GM12878 (cell line): Measurements from ENCODE around the gene XRCC4. TPM values are rescaled to one million over a fixed set of nuclear protein-coding genes. Genes with fewer than 3 reads are reported as not detected.

ENCODE experiments used
- ATAC-seq: fragments of 200-7000 bp; cut with Tn5 transposase; 3 replicates; pipeline ENCODE4 v1.9.1; 2020; ENCODE audit warnings: mild to moderate bottlenecking, moderate library complexity
- BruUV-seq: library from RNA; stranded (reverse); fragments of 400-500 nt; replicated peaks from 2 replicates; lab custom pipeline; 2021; lab: Mats Ljungman, UMichigan
- CTCF ChIA-PET: fragments of 300-600 bp; sonication (Branson Sonifier 250); formaldehyde crosslinking; extraction: SDS; loops from one replicate; lab custom pipeline; 2021; ENCODE audit warnings: inconsistent platforms; lab: Yijun Ruan, JAX
- POLR2A ChIA-PET: fragments of 350-600 bp; formaldehyde crosslinking; extraction: SDS; loops from one replicate; lab custom pipeline; 2021; ENCODE audit warnings: inconsistent platforms; lab: Charles Lee
- RAD21 ChIA-PET: fragments of 300-600 bp; sonication (Branson Sonifier 250); formaldehyde crosslinking; loops from one replicate; lab custom pipeline; 2023; ENCODE audit warnings: antibody characterized with exemption; ENCODE audit not compliant: unreplicated experiment; lab: Charles Lee
- SMC1A ChIA-PET: fragments of 300-600 bp; sonication (Branson Sonifier 250); formaldehyde crosslinking; loops from one replicate; lab custom pipeline; 2023; ENCODE audit not compliant: unreplicated experiment, uncharacterized antibody; lab: Charles Lee
- DNase-seq: peaks from one replicate; pipeline ENCODE4 v3.0.0-alpha.2; 2011; ENCODE audit warnings: low read depth, low spot score
- FAIRE-seq: peaks from 3 replicates; lab custom pipeline; 2011; peaks lifted over from hg19 to GRCh38; lab: Jason Lieb, UNC
- H2AFZ ChIP-seq: 2 replicates; pipeline ENCODE4 v1.6.0; 2011; ENCODE audit warnings: low read depth, low read length, control low read depth; ENCODE audit not compliant: control insufficient read depth
- H3K27ac ChIP-seq: 2 replicates; pipeline ENCODE4 v1.5.1; 2011; ENCODE audit warnings: control low read depth; ENCODE audit not compliant: control insufficient read depth, insufficient read depth
- H3K27me3 ChIP-seq, 2 experiments: replicated peaks in 1 of 2; 2 replicates each; pipeline versions ENCODE4 v1.6.0 to v1.6.1; 2011; ENCODE audit warnings: low read length in 1 of 2; ENCODE audit not compliant: control insufficient read depth in 2 of 2, insufficient read depth in 2 of 2
- H3K36me3 ChIP-seq, 2 experiments: 2 replicates each; pipeline ENCODE4 v1.5.1; 2011; ENCODE audit warnings: low read length in 1 of 2; ENCODE audit not compliant: control insufficient read depth in 2 of 2, insufficient read depth in 2 of 2
- H3K4me1 ChIP-seq: 2 replicates; pipeline ENCODE4 v1.6.1; 2011; ENCODE audit warnings: mild to moderate bottlenecking, low read length, moderate library complexity, mixed read lengths; ENCODE audit not compliant: control insufficient read depth, insufficient read depth
- H3K4me2 ChIP-seq: 2 replicates; pipeline ENCODE4 v1.6.0; 2011; ENCODE audit warnings: control low read depth; ENCODE audit not compliant: control insufficient read depth, insufficient read depth
- H3K4me3 ChIP-seq: fragments of 200-600 bp; sonication (generic); 2 replicates; pipeline ENCODE4 v1.5.1; 2016
- H3K79me2 ChIP-seq: 2 replicates; pipeline ENCODE4 v1.6.0; 2011; ENCODE audit warnings: low read length; ENCODE audit not compliant: control insufficient read depth, insufficient read depth
- H3K9ac ChIP-seq: 2 replicates; pipeline ENCODE4 v1.8.0; 2011; ENCODE audit warnings: low read length, control low read depth, mixed read lengths; ENCODE audit not compliant: control insufficient read depth, insufficient read depth
- H3K9me3 ChIP-seq: replicated peaks from 3 replicates; pipeline ENCODE4 v1.5.1; 2011; ENCODE audit warnings: mild to moderate bottlenecking, low read length; ENCODE audit not compliant: control insufficient read depth, insufficient read depth
- H4K20me1 ChIP-seq: 2 replicates; pipeline ENCODE4 v1.6.0; 2011; ENCODE audit not compliant: control insufficient read depth, insufficient read depth
- CBFB ChIP-seq: IDR thresholded peaks from 2 replicates; pipeline ENCODE4 v1.6.1; 2016; ENCODE audit warnings: antibody characterized with exemption, low read depth
- E2F4 ChIP-seq: IDR thresholded peaks from 2 replicates; pipeline ENCODE4 v1.6.1; 2012; ENCODE audit warnings: low read depth, low read length, improper control_type of control experiment
- KLF5 ChIP-seq: fragments of 450-650 bp; IDR thresholded peaks from 2 replicates; pipeline ENCODE4 v1.6.1; 2014; ENCODE audit warnings: mild to moderate bottlenecking; ENCODE audit not compliant: partially characterized antibody
- MEF2B ChIP-seq: fragments of 450-650 bp; IDR thresholded peaks from 2 replicates; pipeline ENCODE4 v1.6.1; 2018; ENCODE audit warnings: mild to moderate bottlenecking, moderate library complexity; ENCODE audit not compliant: partially characterized antibody, poor library complexity, severe bottlenecking
- NFYB ChIP-seq: IDR thresholded peaks from 2 replicates; pipeline ENCODE4 v1.6.1; 2011; ENCODE audit warnings: low read depth, mild to moderate bottlenecking, low read length, improper control_type of control experiment, moderate library complexity; ENCODE audit not compliant: insufficient read depth
- NR2C1 ChIP-seq: fragments of 450-650 bp; IDR thresholded peaks from 2 replicates; pipeline ENCODE4 v1.6.1; 2017; ENCODE audit warnings: antibody characterized with exemption, mild to moderate bottlenecking, moderate library complexity
- RAD51 ChIP-seq: fragments of 450-650 bp; IDR thresholded peaks from 2 replicates; pipeline ENCODE4 v1.6.1; 2016; ENCODE audit warnings: moderate library complexity, mild to moderate bottlenecking, inconsistent platforms
- SREBF1 ChIP-seq: IDR thresholded peaks from 2 replicates; pipeline ENCODE4 v1.6.1; 2012; ENCODE audit warnings: mild to moderate bottlenecking, low read length
- TBL1XR1 ChIP-seq: IDR thresholded peaks from 2 replicates; pipeline ENCODE4 v1.6.1; 2012; ENCODE audit warnings: low read depth, low read length, improper control_type of control experiment
- USF1 ChIP-seq: IDR thresholded peaks from 2 replicates; pipeline ENCODE4 v1.6.1; 2011; ENCODE audit warnings: borderline replicate concordance, low read depth, mild to moderate bottlenecking, moderate library complexity, mixed read lengths, low read length; ENCODE audit not compliant: insufficient read depth; ENCODE audit errors: extremely low read length
- ZBTB11 ChIP-seq: fragments of 450-650 bp; formaldehyde crosslinking; IDR thresholded peaks from 2 replicates; pipeline ENCODE4 v1.5.0; 2022; ENCODE audit warnings: mild to moderate bottlenecking, missing genetic modification characterization
- ZNF592 ChIP-seq: fragments of 450-650 bp; IDR thresholded peaks from 2 replicates; pipeline ENCODE4 v1.6.1; 2017; ENCODE audit warnings: mild to moderate bottlenecking, moderate library complexity
- WGBS: methylation state at CpG from one replicate; pipeline ENCODE4 v1.1.6; 2016; ENCODE audit warnings: low lambda C conversion rate; ENCODE audit not compliant: insufficient replicate concordance, insufficient coverage; ENCODE audit errors: missing lambda C conversion rate; 5-methylcytosine and 5-hydroxymethylcytosine counted together
- in situ Hi-C: fragments of 300-500 bp; cut with MboI; formaldehyde crosslinking; loops from 9 replicates; pipeline ENCODE4 v1.14.3; 2018; ENCODE audit warnings: mixed read lengths
- intact Hi-C: fragments of 100-400 bp; cut with micrococcal nuclease; formaldehyde crosslinking; loops from one replicate; pipeline ENCODE4 v1.14.2; 2022; ENCODE audit not compliant: unreplicated experiment
- polyA plus RNA-seq, 11 experiments: library from polyadenylated mRNA; depleted of rRNA in 4 of 11; unstranded in 6 of 11; stranded (reverse) in 5 of 11; fragments of >200 nt; fragmentation: Nextera tagmentation in 4 of 11; fragmentation: Illumina TruSeq in 1 of 11; extraction: Ambion mirVana in 4 of 11; extraction: Trizol in 1 of 11; gene quantifications; 1 replicate in 1 of 11; 2 replicates in 10 of 11; pipeline versions ENCODE4 v1.2.1 to v1.2.3, GENCODE V29; 2011 to 2016; ENCODE audit warnings: inconsistent platforms in 2 of 11, missing spikeins in 2 of 11, low read depth in 1 of 11
- total RNA-seq, 4 experiments: library from RNA; depleted of rRNA in 3 of 4; stranded (reverse); fragments of >200 nt in 3 of 4; fragmentation: Illumina TruSeq in 1 of 4; extraction: Trizol in 1 of 4; gene quantifications; 2 replicates each; pipeline versions ENCODE4 v1.2.1 to v1.2.3, GENCODE V29; 2013 to 2021

XRCC4 gene
- total and polyA plus RNA-seq, 10 of the 15 experiments (the other 5 are each of a cell fraction or from before 2014, with no cell fraction given), result 12.1 to 53.6 (median 25.8) TPM

GRCh38 chr5:83156001-83156400, 78.7 kb downstream of the XRCC4 start:
- no TSS peak for BruUV-seq
- in situ Hi-C loops, result no loop called here
- ChIA-PET CTCF (interaction anchor here (0.7 kb wide), 1 partner anchor 10 kb away, joined by 3 read pairs; no protein-coding TSS in a partner anchor), RAD21 (interaction anchor here (0.7 kb wide), 1 partner anchor 346 kb away, joined by 3 read pairs; no protein-coding TSS in a partner anchor), POLR2A (no interaction called here), SMC1A (no interaction called here)
- H3K9me3 ChIP-seq, result no peaks in the 10 kb centered on the region
- no peak overlapping the region for H3K27ac ChIP-seq
- no peak overlapping the region for H3K4me3 ChIP-seq
- no peak overlapping the region for H3K4me2 ChIP-seq
- no peak for FAIRE-seq
- intact Hi-C loops, result no loop called here
- 95% methylated on average over 2 of the region's 2 CpGs for WGBS
- H3K4me1 ChIP-seq, result no peaks in the 10 kb centered on the region
- no peak overlapping the region for H3K9ac ChIP-seq
- H3K27me3 ChIP-seq, result no peaks in the 10 kb centered on the region
- H3K36me3 ChIP-seq, result no peaks in the 10 kb centered on the region
- H3K79me2 ChIP-seq, result no peaks in the 10 kb centered on the region
- no peaks in the 10 kb centered on the region for H4K20me1 ChIP-seq
- ATAC-seq, result no peak
- no peak for DNase-seq
- no peak overlapping the region for H2AFZ ChIP-seq
- TF ChIP-seq TBL1XR1 (no peak), E2F4 (no peak), ZNF592 (no peak), ZBTB11 (no peak), NR2C1 (no peak), KLF5 (no peak), MEF2B (no peak), RAD51 (no peak), USF1 (no peak), CBFB (no peak), SREBF1 (no peak), NFYB (no peak)
